ENCODE measurements around the gene CDH13.

DNA sequence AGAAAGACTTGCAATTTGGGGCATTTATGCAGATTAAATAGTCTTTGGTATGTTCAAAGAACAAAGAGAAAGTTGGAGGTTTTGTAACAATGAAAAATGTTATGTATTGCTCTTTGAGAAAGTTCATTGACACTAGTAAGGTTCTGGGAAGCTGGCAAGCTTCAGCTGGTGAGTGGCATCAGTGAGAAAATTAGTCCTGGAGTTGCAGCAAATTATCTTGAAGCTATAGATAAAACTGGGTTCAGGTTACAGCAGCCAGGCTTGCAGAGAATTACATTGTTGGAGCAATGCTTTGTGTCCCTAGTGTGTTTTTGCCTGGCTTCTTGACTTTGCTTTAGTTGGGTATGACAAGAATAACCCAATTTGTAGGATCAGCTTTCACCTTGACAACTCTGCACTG is 221.2 kb downstream of the CDH13 start:
- TF ChIP-seq EZH2 (IDR thresholded peaks at IDR 0.05) (no peak), POLR2AphosphoS5 (IDR thresholded peaks at IDR 0.05; ENCODE audit: borderline replicate concordance, low read depth, low read length) (no peak), FOXP2 (optimal IDR thresholded peaks at IDR 0.05; ENCODE audit: control extremely low read depth, extremely low read length, insufficient read depth) (no peak)

All from SK-N-MC (cell line).